SK-N-SH (cell line): ENCODE data around the gene SLC6A13.
"Not testable (repeated sequence)": the region's sequence is repeated elsewhere in the genome, so short reads cannot be mapped to it uniquely, and the experiment has no call there.

Experiments used
- EP300 ChIP-seq, 2 experiments: IDR thresholded peaks; 2 replicates each; pipeline versions ENCODE4 v1.4.0 to v1.6.1; 2012; ENCODE audit warnings: borderline replicate concordance in 1 of 2, low read depth in 1 of 2, low read length in 1 of 2
- MXI1 ChIP-seq: IDR thresholded peaks from 2 replicates; pipeline ENCODE4 v1.6.1; 2012; ENCODE audit warnings: mild to moderate bottlenecking, low read depth, low read length, improper control_type of control experiment
- NRF1 ChIP-seq: IDR thresholded peaks from 2 replicates; pipeline ENCODE4 v1.6.1; 2012; ENCODE audit warnings: low read depth, mild to moderate bottlenecking, low read length
- POLR2AphosphoS5 ChIP-seq: IDR thresholded peaks from 2 replicates; pipeline ENCODE4 v1.6.1; 2012; ENCODE audit warnings: low read depth, low read length
- RCOR1 ChIP-seq: fragments of 150-350 bp; IDR thresholded peaks from 2 replicates; pipeline ENCODE4 v1.6.1; 2017; ENCODE audit warnings: antibody characterized with exemption, low read length
- RFX5 ChIP-seq: IDR thresholded peaks from 2 replicates; pipeline ENCODE4 v1.6.1; 2012; ENCODE audit warnings: mild to moderate bottlenecking, improper control_type of control experiment, low read length
- SIN3A ChIP-seq: IDR thresholded peaks from 2 replicates; pipeline ENCODE4 v1.6.1; 2012; ENCODE audit warnings: low read depth, mild to moderate bottlenecking, low read length, moderate library complexity, borderline replicate concordance
- SMC3 ChIP-seq: IDR thresholded peaks from 2 replicates; pipeline ENCODE4 v1.6.1; 2012; ENCODE audit warnings: low read depth, low read length, improper control_type of control experiment
- TCF12 ChIP-seq: IDR thresholded peaks from 2 replicates; pipeline ENCODE4 v1.4.0; 2012
- TF ChIP-seq, protein P1 (sequence below): fragments of 200-600 bp; sonication (generic); IDR thresholded peaks from 2 replicates; pipeline ENCODE4 v1.6.1; 2017; ENCODE audit warnings: antibody characterized with exemption, mild to moderate bottlenecking, moderate library complexity
- TF ChIP-seq, protein P2 (sequence below): fragments of 150-350 bp; IDR thresholded peaks from 2 replicates; pipeline ENCODE4 v1.6.1; 2016; ENCODE audit warnings: mild to moderate bottlenecking, low read depth, low read length

DNA sequence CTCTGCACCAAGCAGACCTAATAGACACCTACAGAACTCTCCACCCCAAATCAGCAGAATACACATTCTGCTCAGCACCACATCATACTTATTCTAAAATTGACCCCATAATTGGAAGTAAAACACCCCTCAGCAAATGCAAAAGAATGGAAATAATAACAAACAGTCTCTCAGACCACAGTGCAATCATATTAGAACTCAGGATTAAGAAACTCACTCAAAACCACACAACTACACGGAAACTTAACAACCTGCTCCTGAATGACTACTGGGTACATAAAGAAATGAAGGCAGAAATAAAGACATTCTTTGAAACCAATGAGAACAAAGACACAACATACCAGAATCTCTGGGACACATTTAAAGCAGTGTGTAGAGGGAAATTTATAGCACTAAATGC, 37.5 kb upstream of the SLC6A13 start:
- TF ChIP-seq MXI1; TCF12; RCOR1; EP300 (IDR thresholded peaks at IDR 0.05; ENCODE audit: borderline replicate concordance in 1 of 2, low read depth in 1 of 2, low read length in 1 of 2); RFX5; SMC3; POLR2AphosphoS5; SIN3A; NRF1: not testable (repeated sequence)
- TF ChIP-seq, protein P1, sequence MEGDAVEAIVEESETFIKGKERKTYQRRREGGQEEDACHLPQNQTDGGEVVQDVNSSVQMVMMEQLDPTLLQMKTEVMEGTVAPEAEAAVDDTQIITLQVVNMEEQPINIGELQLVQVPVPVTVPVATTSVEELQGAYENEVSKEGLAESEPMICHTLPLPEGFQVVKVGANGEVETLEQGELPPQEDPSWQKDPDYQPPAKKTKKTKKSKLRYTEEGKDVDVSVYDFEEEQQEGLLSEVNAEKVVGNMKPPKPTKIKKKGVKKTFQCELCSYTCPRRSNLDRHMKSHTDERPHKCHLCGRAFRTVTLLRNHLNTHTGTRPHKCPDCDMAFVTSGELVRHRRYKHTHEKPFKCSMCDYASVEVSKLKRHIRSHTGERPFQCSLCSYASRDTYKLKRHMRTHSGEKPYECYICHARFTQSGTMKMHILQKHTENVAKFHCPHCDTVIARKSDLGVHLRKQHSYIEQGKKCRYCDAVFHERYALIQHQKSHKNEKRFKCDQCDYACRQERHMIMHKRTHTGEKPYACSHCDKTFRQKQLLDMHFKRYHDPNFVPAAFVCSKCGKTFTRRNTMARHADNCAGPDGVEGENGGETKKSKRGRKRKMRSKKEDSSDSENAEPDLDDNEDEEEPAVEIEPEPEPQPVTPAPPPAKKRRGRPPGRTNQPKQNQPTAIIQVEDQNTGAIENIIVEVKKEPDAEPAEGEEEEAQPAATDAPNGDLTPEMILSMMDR = not testable (repeated sequence)
- TF ChIP-seq, protein P2, sequence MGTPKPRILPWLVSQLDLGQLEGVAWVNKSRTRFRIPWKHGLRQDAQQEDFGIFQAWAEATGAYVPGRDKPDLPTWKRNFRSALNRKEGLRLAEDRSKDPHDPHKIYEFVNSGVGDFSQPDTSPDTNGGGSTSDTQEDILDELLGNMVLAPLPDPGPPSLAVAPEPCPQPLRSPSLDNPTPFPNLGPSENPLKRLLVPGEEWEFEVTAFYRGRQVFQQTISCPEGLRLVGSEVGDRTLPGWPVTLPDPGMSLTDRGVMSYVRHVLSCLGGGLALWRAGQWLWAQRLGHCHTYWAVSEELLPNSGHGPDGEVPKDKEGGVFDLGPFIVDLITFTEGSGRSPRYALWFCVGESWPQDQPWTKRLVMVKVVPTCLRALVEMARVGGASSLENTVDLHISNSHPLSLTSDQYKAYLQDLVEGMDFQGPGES = not testable (repeated sequence)
